GM18909 (cell line): Measurements from ENCODE around the gene CEND1.

ENCODE experiments used
- ATAC-seq: cut with Tn5 transposase; IDR thresholded peaks from one replicate; pipeline ENCODE4 v1.9.1; 2021; ENCODE audit warnings: mild to moderate bottlenecking; ENCODE audit not compliant: unreplicated experiment, poor library complexity

CEND1 gene

DNA sequence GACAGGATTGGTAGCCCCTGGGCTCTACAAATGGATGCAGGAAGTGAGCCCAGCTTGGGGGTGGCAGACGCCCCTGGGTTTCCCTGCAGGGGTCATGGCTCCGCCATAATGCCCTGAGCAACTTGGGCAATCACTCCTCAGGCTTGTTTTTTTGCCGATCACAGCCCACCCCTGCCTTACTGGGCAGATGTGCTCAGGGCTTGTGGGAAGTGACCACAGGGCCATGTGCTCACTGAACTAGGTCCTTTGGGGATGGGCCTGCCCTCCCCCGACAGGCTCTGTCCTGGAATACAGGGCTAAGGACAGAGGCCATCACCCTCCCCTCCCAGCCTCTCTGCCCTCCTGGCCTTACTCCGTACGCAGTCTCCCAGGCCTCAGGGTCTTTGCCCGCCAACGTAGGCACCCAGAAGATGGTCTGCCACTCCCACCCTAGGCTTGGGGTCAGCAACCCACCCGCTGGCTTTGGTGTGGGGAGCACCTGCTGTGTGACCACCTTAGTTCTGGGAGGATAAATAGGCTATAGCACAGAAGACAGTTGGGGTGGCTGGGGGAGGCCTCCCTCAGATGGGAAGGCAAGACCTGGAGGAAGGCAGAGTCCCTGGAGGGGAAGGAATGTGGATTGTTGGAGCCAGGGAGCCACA lies 23.7 kb upstream of the CEND1 start:
- no peak for ATAC-seq

DNA sequence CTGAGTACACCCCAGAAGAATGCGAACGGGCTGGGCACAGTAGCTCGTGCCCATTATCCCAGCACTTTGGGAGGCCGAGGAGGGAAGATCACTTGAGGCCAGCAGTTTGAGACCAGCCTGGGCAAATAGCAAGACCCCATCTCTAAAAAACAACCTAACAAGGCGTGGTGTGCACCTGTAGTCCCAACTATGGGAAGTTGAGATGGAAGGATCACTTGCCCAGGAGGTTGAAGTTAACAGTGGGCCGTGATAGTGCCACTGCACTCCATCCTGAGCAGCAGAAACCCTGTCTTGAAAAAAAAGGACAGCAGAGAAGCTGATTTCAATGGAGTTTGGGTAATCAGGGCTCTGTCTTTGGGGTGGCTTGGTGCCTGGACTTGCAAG lies 23.2 kb upstream of the CEND1 start:
- ATAC-seq = no peak

DNA sequence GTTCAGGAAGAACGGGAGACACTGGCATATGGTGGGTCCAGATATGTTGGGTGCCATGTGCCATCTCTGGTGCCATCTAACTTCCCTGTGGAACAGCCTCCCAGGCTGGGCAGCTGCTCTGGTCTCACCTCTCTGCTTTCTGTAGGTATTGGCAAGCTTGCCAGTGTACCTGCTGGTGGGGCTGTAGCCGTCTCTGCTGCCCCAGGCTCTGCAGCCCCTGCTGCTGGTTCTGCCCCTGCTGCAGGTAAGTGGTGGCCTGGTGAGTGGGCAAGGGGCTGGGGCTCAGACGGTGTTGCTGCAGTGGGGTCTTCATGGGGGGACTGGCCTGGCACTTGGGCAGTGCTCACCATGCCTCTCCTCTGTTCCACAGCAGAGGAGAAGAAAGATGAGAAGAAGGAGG lies 22.5 kb upstream of the CEND1 start:
- no peak for ATAC-seq

DNA sequence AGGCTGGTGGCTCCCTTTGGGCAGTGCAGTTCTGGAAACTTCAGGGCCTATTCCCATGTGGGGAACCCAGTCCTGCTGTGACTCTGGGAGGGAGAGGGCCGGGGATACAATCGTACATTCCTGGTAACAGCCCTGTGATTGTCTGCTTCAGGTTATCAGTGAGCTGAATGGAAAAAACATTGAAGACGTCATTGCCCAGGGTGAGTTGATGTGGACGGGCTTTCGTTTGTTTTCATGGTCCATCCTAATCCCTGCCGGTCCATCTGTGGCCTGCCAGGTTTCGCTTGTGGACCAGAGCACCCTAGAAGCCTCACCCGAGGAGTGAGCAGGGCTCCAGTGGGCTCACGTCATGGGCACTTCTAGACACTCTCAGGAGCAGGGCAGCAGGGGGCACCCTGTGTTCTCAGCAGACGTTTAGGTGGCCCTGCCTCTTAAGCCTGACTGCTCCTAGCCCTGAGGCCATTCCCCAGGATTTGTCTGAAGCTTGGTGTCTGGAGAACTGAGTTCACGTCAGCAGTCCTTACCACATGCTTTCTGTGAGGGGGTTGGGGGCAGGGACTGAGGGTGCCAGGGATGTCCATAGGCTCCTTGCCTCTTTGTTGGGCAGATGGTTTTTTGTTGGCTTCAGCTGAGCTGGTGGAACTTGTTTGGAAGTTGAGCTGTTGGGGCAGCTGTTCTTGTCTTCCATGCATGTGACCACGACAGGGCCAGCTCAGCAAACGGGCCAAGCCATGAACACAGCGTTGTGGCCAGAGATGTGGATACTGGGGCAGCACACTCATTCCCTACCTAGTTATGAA lies 21.8 kb upstream of the CEND1 start:
- ATAC-seq = no peak

DNA sequence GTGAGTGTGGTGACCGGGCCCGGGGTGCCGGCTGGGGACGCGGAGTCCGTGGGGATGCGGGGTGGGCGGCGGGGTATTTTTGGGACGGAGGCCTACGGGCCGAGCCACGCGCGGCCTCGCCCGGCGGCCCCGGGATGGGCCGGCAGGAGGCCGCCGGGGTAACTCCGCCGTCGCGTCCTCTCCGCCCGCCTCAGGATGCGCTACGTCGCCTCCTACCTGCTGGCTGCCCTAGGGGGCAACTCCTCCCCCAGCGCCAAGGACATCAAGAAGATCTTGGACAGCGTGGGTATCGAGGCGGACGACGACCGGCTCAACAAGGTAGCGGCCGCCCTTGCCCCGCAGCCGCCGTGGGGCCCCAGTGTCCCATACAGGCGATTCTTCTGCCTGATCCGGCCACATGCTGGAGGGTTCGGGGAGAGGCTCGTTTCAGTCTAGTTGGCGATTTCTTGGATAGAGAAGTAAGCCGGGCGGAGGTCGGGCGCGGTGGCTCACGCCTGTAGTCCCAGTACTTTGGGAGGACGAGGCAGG lies 20.2 kb upstream of the CEND1 start:
- no peak for ATAC-seq

DNA sequence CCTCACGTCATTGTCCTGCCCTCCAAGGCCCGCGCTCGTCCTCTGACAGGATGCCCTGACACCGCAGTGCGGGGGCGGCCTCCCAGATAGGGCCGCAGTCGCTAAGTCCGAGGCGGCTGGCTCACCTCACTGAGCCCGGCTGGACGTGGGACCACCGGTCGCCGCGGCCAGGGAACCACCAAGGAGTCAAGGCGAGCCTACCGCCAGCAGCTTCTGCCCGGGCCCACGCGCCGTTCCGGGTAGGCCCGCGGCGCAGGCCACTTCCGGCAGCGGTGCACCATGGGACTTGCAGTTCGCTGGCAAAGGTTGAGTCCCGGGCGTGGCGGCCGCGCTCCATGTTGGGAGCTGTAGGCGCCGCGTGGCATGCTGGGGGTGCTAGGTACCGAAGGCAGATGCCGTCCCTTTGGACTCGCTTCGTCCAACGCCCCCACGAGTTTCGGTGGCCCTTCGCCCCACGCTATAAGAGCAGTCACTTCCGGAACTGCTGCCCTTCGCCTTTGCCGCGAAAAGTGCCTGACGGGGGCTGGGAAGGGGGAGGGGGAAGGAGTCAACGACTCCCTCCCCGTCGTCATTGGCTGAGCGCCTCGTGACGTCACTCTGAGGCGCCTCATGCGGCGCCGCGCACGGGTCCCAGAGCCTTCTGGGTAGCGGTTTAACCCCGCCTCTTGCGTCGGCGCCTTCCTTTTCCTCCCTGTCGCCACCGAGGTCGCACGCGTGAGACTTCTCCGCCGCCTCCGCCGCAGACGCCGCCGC lies 19.6 kb upstream of the CEND1 start, which contains the start of gene RPLP2:
Gene RPLP2 (plus strand): TSS at position 681 of the 753 bp plus-strand sequence. CDS start 268 bp downstream, outside the sequence.
- peak; percentile 73 for ATAC-seq

DNA sequence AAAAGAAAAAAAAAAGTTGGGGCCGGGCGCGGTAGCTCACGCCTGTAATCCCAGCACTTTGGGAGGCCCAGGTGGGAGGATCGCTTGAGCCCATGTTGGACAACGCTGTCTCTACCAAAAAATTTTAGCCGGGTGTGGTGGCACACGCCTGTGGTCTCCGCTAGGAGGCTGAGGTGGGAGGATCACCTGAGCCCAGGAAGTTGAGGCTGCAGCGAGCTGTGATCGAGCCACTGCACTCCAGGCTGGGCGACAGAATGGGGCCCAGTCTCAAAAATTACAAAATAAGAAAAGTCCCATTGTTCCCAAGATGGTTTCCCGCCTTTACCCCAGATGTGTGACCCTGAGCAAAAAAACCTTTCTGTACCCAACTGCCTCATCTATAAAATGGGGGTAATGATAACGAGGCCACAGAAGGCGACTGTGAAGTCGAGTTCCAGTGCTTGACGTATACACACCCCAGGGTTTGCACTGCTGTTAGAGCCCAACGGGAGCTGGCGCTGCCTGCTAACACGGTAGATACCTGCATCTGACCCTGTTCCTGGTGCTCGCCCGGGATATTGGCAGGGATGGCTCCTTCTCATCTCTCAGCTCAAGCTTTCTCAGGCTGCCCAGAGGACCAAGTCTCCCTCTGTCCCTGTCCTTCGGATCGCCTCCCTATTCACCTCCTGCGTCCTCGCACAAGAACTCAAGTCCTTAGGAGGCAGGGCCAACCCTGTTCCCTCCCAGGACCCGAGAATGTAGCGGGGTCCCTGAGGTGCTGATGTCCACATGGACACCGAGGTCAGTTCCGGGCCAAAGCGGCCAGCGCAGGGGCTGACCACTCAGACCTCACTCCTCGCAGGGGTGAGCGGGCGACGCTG lies 18.8 kb upstream of the CEND1 start:
- no peak for ATAC-seq

DNA sequence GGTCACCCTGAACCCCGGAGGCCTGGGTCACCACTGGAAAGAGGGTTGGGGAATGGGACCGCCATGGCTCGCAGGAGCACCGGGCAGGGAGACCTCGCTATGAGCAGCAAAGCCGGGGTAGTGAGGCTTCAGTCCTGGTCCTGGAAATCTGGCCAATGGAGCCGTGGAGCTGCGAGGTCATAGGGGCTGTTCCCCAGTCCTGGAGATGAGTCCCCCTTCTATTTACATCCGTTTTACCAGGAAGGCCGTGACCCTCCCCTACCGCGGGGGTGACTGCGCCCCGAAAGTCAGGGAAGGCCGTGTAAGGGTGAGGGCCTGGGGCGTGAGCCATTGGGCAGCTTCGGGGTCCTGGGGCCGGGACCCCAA lies 14.7 kb upstream of the CEND1 start:
- no peak for ATAC-seq

DNA sequence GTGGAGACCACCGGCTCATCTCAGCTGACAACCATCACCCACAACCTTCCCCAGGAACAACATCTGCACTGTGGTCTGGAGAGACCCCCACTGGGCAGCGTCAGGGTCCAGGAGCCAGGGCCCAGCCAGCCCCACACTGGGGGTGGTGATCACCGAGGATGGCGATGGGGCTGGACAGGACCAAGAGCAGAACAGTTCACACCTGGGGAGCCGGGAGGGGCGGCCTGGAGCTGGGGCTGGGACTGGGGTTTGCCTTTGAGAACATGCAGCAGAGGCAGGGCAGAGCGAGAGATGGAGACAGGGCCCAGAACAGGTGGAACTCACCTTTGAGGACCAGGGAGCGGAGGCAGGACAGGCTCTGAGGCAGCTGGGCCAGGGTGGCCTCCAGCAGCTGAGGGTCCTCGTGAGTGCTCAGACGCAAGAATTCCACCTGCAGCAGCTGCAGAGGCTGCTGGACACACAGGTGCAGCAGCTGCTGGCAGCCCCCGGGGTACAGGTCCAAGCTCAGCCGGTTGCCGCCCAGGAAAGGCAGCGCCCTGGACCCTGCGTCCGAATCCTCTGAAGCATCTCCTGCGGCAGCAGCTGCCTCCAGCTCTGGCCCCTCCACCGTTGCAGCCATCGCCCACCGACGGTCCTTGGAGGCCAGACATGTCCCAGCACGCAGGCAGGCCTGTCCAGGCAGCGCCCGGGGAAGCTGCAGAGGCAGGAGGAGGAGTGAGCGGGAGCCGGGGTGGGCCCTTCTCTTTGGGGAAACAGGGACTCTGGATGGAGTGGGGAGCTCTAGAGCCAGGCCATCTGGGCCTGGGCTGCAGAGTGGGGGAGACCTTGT lies 14.1 kb upstream of the CEND1 start:
- ATAC-seq = no peak

DNA sequence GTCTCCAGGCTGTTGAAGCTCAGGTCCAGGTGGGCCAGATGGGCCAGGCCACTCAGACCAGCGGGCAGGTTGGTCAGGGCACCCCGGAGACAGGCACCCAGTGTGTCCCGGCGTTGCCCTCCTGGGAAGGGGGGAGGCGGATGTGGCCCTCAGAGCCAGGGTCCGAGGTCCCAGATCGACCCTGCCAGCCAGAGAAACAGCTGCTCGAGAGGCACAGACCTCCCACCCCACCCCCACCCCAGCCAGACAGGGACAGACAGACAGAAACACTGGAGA lies 13.5 kb upstream of the CEND1 start:
- no peak for ATAC-seq

DNA sequence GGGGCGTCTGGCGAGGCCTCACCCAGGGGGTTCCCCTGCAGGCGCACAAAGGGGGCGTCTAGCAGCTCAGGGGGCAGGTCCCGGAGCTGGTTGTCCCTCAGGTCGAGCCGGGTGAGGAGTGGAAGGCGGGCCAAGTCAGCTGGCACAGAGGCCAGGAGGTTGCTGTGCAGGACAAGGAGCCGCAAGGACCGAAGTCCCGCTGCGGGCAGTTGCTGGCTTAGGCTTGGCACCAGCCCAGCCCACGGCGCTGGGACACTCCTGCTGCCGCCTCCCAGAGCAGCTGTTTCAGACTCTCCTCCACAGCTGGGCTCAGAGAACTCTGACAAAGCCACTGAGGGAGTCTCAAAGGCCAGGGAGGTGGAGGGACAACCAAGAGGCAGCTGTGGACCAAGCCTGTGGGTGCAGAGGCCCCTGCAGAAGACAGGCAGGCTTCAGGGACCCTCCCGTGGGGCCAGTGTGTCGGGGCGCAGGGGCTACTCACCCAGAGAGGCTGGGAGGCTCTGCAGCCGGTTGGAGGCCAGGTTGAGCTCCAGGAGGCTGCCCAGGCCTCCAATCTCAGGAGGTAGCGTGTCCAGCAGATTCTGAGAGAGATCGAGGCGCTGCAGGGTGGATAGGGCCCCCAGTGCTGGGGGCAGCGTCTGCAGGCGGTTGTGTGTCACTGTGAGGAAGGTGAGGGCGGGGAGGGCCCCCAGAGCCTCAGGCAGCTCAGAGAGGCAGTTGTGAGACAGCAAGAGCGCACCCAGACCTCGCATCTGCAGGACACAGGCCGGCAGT lies 13.0 kb upstream of the CEND1 start:
- ATAC-seq = no peak

DNA sequence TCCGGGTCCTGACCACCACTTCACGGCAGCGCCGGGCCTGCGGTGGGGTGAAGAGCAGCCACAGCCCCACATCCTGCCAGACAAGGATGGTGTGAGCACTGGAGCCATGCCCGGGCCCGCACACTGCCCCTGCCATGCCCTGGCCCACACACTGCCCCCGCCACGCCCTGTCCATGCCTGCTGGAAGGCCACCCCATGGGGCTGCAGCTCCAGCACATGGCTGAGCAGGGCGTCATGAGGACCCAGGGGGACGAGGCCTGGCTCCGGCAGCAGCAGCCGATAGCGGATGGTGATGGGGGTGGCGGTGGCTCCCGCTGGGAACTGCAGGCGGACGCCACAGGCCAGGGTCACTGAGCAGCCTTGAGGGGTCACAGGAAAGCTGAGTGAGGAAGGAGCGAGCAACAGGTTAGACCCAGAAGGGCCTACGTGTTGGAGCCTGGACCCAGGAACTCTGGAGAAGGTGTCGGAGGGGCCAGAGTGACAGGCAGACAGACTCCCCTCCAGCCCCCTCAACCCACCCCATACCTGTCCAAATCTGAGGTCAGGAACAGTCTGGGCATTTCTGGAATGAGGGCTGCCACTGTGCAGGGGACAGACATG lies 12.2 kb upstream of the CEND1 start:
- ATAC-seq = no peak

DNA sequence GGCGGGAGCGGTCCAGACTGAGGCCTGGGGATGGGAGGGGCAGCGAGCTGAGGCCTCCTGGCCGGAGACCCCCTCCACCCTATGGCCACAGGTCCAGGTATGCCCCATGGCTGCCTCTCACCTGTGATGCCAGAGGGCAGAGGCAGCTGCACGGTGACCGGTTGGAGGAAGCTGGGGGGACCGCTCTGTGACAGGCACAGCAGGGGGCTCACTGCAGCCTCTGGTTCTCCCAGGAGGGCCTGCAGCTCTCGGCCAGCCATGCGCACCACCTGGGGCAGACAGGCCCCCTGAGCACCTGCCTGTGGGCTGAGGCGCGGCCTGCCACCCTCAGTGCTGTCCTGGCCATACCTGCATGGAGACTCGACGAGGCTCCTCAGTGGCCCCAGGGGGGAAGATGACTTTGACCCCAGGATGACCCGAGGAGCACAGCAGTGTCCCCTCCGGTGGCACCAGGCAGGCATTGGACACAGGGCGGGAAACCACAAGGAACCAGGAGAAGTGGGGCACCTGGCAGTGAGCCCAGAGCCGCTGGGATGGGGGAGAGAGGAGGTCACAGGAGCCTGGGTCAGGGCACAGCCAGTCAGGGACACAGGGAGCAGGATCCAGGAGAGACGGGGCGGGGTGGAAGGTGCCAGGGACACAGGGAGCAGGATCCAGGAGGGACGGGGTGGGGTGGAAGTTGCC lies 11.3 kb upstream of the CEND1 start:
- ATAC-seq = no peak

DNA sequence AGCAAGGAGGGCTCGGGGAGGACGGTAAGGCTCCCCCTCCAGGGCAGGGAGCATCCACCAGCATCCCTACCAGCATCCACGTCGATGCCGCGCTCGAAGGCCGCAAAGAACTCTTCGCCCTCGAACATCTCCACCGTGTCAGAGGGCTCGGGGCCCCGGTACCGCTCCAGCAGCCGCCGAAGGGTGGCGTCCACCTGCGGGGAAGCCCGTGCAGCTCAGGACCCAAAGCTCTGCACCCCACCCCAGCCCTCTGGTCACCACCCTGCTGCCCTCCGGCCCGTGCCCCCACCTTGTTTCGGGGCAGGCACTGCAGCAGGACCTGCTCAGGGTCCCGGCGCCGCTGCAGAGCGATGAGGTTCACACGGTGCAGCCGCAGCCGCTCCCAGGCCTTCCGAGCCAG lies 10.6 kb upstream of the CEND1 start:
- no peak for ATAC-seq

DNA sequence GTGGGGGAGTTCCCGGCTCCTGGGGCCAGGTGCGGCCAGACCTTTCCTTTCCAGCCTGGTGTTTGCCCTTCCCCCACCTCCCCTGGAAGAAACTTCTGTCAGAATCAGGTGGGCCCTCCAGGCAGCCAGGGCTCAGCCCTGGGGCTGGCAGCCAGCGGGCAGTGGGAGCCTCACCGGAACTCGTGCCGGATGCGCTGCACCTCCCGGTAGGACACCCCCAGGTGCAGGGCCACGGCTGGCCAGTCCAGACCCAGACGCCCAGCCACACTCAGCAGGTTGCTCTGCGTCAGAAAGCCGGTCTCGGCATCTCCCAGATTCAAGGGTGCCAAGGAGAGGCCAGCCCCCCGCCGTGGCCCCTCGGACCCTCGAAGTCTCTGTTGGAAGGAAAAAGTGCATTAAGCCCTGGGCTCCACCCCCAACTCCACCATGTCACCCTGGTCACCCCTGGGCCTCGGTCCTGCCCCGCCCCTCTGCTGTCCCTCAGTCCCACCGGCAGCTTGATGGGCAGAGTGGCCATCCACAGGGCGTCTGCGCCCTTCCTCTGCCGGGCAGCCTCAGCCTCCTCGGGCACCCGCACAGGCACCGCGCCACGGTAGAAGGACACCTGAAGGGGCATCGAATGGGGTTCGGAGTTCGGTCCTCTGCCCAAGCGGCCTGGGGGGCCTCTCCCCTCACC lies 9.9 kb upstream of the CEND1 start:
- no peak for ATAC-seq

DNA sequence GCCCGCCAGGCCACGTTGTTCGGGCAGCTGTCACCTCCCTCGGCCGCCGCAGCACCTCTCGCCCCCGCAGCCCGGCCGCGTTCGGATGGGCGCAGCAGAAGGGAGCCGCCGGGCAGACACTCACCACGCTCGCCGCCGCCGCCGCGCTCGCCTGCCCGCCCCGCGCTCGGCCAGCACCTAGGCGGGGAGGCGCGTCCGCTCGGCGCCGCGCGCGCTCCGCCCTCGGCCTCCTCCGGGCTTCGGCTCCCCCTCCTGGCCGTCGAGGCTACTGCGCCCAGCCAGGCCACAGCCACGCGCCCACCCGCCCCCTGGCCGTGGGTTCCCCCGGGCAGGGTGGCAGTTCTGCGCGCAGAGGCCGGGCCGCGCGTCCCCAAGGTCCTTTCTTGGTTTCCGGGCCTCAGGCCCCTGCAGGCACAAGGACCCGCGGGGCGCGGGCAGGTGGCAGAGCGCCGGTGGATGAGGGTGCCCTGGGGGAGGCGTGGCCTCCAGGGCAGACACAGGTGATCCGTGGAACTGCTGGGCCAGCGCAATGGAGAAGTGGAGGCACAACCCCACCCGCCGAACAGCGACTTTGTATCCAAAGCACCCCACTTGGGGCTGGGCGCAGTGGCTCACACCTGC lies 8.3 kb upstream of the CEND1 start, which contains the start of gene SLC25A22:
Gene SLC25A22 (minus strand): TSS at position 189 of the 621 bp plus-strand sequence. CDS start 3,275 bp downstream, outside the sequence.
- peak; percentile 60 for ATAC-seq
